ENCODE data around the gene KRABD2.
"Not testable (repeated sequence)": the region's sequence is repeated elsewhere in the genome, so short reads cannot be mapped to it uniquely, and the experiment has no call there.

KRABD2 gene

DNA sequence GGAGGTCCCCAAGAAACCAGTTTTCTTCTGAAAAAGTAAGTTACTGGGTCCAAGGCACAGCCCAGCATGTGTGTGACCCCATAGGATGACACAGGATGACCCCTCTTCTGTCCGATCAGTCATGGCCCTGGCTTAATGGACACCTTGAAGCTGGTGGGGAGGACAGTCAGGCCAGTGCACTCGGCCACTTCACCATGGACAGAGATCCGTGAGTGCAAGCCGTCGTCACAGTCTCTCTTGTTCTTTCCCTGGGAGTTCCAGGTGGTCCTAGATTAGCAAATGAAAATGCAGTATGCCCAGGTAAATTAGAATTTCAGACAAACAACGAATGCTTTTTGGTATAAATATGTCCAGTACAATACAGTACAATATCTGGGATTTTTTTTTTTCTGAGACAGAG is 22.5 kb upstream of the KRABD2 start:
- no peak for DNase-seq (ENCODE audit: insufficient read length, low spot score, missing footprints)
- H3K4me1 ChIP-seq (ENCODE audit: insufficient read depth, low read length): peaks cover 3% of the 10 kb centered on the region
- TF ChIP-seq, protein P1, sequence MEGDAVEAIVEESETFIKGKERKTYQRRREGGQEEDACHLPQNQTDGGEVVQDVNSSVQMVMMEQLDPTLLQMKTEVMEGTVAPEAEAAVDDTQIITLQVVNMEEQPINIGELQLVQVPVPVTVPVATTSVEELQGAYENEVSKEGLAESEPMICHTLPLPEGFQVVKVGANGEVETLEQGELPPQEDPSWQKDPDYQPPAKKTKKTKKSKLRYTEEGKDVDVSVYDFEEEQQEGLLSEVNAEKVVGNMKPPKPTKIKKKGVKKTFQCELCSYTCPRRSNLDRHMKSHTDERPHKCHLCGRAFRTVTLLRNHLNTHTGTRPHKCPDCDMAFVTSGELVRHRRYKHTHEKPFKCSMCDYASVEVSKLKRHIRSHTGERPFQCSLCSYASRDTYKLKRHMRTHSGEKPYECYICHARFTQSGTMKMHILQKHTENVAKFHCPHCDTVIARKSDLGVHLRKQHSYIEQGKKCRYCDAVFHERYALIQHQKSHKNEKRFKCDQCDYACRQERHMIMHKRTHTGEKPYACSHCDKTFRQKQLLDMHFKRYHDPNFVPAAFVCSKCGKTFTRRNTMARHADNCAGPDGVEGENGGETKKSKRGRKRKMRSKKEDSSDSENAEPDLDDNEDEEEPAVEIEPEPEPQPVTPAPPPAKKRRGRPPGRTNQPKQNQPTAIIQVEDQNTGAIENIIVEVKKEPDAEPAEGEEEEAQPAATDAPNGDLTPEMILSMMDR (IDR thresholded peaks at IDR 0.05; ENCODE audit: extremely low read depth, low read depth, low read length): no peak
- H4K20me1 ChIP-seq (ENCODE audit: insufficient read depth, low read length): no peaks in the 10 kb centered on the region
- no peaks in the 10 kb centered on the region for H3K9me3 ChIP-seq (ENCODE audit: low read depth, low read length)
- no peak overlapping the region for H3K4me2 ChIP-seq (ENCODE audit: insufficient read depth, low read length)
- H3K27me3 ChIP-seq (ENCODE audit: insufficient read depth, low read length): peaks cover 42% of the 10 kb centered on the region
- H2AFZ ChIP-seq (ENCODE audit: low read length): no peak overlapping the region
- H3K4me3 ChIP-seq (ENCODE audit: insufficient read depth, low read length): no peak overlapping the region
- H3K79me2 ChIP-seq (ENCODE audit: insufficient read depth, low read length): no peaks in the 10 kb centered on the region
- H3K27ac ChIP-seq (ENCODE audit: low read depth, low read length): no peak overlapping the region
- H3K36me3 ChIP-seq (ENCODE audit: insufficient read depth, low read length): no peaks in the 10 kb centered on the region

DNA sequence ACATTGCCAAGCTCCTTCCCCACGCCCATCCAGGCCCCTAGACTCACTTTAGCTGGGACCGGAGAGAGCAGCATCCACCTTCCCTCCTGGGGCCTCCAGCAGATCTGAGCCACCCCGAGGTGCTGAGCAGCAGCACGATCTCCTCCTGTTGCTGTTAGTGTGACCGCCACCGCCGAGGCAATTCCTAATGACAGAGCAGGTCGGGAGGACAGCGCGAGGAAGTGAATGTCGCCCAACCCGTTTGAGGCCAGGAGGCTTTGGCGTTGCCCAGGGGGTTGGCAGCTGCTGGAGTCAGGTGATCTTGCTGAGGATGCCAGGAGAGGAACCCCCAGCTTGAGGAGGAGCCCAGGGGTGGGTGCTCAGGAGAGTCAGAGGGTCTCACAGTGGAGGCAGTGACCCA is 21.1 kb upstream of the KRABD2 start, which contains the start of gene RNF222:
Gene RNF222 (minus strand): TSS at position 192 of the 400 bp plus-strand sequence. CDS start 4,366 bp downstream, outside the sequence.
- H3K27me3 ChIP-seq (ENCODE audit: insufficient read depth, low read length): peaks cover 42% of the 10 kb centered on the region
- H3K4me1 ChIP-seq (ENCODE audit: insufficient read depth, low read length): peaks cover 8% of the 10 kb centered on the region
- H2AFZ ChIP-seq (ENCODE audit: low read length): no peak within 1 kb of the TSS
- H3K27ac ChIP-seq (ENCODE audit: low read depth, low read length): no peak within 1 kb of the TSS
- H4K20me1 ChIP-seq (ENCODE audit: insufficient read depth, low read length): no peaks in the 10 kb centered on the region
- DNase-seq (ENCODE audit: insufficient read length, low spot score, missing footprints): no peak
- H3K4me2 ChIP-seq (ENCODE audit: insufficient read depth, low read length): no peak within 1 kb of the TSS
- H3K79me2 ChIP-seq (ENCODE audit: insufficient read depth, low read length): no peaks in the 10 kb centered on the region
- no peaks in the 10 kb centered on the region for H3K36me3 ChIP-seq (ENCODE audit: insufficient read depth, low read length)
- no peaks in the 10 kb centered on the region for H3K9me3 ChIP-seq (ENCODE audit: low read depth, low read length)
- TF ChIP-seq, protein P1 (IDR thresholded peaks at IDR 0.05; ENCODE audit: extremely low read depth, low read depth, low read length): no peak
- H3K4me3 ChIP-seq (ENCODE audit: insufficient read depth, low read length): no peak within 1 kb of the TSS

DNA sequence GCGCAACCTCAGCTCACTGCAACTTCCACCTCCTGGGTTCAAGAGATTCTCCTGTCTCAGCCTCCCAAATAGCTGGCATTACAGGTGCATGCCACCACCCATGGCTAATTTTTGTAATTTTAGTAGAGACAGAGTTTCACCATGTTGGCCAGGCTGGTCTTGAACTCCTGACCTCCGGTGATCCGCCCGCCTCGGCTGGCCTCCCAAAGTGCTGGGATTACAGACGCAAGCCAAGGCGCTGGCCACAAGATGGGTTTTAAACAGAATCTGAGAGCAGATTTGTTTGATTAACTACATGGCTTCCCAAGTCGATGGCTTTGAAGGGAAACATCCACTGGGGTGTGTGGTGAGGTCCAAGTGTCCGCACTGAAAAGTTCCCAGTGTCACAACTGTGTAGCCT is 18.0 kb upstream of the KRABD2 start:
- not testable (repeated sequence) for H3K79me2 ChIP-seq (ENCODE audit: insufficient read depth, low read length); H4K20me1 ChIP-seq (ENCODE audit: insufficient read depth, low read length); DNase-seq (ENCODE audit: insufficient read length, low spot score, missing footprints); H3K27ac ChIP-seq (ENCODE audit: low read depth, low read length); H3K9me3 ChIP-seq (ENCODE audit: low read depth, low read length); H3K4me3 ChIP-seq (ENCODE audit: insufficient read depth, low read length); H2AFZ ChIP-seq (ENCODE audit: low read length); H3K4me2 ChIP-seq (ENCODE audit: insufficient read depth, low read length); H3K36me3 ChIP-seq (ENCODE audit: insufficient read depth, low read length)
- H3K27me3 ChIP-seq (ENCODE audit: insufficient read depth, low read length): peaks cover 32% of the 10 kb centered on the region
- peaks cover 14% of the 10 kb centered on the region for H3K4me1 ChIP-seq (ENCODE audit: insufficient read depth, low read length)

DNA sequence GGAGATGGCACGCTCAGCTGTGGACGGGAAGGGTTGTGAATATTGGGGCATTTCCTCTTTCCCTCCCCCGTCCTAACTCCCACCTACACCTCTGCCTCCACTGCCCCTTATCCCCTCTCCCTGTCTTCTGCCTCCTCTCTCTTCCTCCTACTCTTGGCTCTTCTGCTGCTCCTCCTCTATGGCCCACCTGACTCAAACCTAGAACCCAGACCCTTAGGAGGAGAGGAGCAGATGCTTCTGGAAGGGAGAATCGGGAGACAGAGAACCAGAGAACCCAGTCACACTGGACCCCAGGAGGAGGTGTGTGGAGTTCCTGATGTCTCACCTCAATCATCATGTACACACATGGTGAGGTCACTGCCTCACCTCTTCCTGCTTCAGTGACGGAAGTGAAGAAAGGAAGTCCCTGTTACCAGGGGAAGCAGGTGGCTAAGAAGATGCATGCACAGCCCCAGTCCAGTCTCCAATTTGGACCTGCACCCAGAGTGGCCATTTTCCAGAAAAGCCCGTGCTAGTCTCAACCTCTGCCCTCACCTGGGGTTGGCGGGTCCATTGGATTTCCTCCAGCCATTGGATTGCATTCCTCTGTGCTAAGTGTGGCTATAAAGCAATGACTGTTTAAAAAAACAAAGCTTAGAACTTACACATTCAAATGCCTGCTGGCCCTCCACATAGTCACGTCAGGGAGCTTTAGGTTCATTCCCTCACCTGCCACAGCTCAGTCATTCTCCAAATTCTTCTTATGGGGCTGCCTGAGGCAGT is 17.1 kb upstream of the KRABD2 start:
- Histone ChIP-seq H3K27ac (ENCODE audit: low read depth, low read length) (no peak overlapping the region), H3K4me1 (ENCODE audit: insufficient read depth, low read length) (peaks cover 14% of the 10 kb centered on the region), H3K36me3 (ENCODE audit: insufficient read depth, low read length) (no peaks in the 10 kb centered on the region), H3K4me2 (ENCODE audit: insufficient read depth, low read length) (peak overlapping the region; percentile 29), H2AFZ (ENCODE audit: low read length) (no peak overlapping the region), H3K4me3 (ENCODE audit: insufficient read depth, low read length) (no peak overlapping the region), H4K20me1 (ENCODE audit: insufficient read depth, low read length) (no peaks in the 10 kb centered on the region), H3K79me2 (ENCODE audit: insufficient read depth, low read length) (no peaks in the 10 kb centered on the region), H3K9me3 (ENCODE audit: low read depth, low read length) (no peaks in the 10 kb centered on the region), H3K27me3 (ENCODE audit: insufficient read depth, low read length) (peaks cover 26% of the 10 kb centered on the region)
- DNase-seq (ENCODE audit: insufficient read length, low spot score, missing footprints): peak; percentile 52
- TF ChIP-seq, protein P1 (IDR thresholded peaks at IDR 0.05; ENCODE audit: extremely low read depth, low read depth, low read length): no peak
